Right ventricle myocardium inferior (tissue), 1 donor: Measurements from ENCODE around the gene DAGLB. TPM values are rescaled to one million over a fixed set of nuclear protein-coding genes. Genes with fewer than 3 reads are reported as not detected.
A peak's percentile ranks its signal among the peaks of the same experiment; 100 is the strongest.
"Not testable (repeated sequence)": the region's sequence is repeated elsewhere in the genome, so short reads cannot be mapped to it uniquely, and the experiment has no call there.

ENCODE experiments used
- ATAC-seq: fragments of 200-7000 bp; cut with Tn5 transposase; one replicate; pipeline ENCODE4 v1.9.1; 2020; ENCODE audit warnings: mild to moderate bottlenecking, moderate library complexity
- DNase-seq: peaks from one replicate; pipeline ENCODE4 v3.0.0; 2021; ENCODE audit errors: missing footprints
- intact Hi-C: fragments of 100-400 bp; cut with DNase I; formaldehyde crosslinking; loops from one replicate; pipeline ENCODE4 v1.11.0; 2022
- total RNA-seq: library from RNA; stranded (reverse); fragmentation: NEBNext Ultra II Directional; extraction: Animal tissue kit (Norgen Biotek cat#: 25700); gene quantifications from one replicate; pipeline ENCODE4 v1.2.1, GENCODE V29; 2021
- donor health status: DM: no; HTN: yes; CAD: no; lungs with severe emphysema.

The DAGLB gene
- total RNA-seq, 1 donor from 2014 or later = 6.7 TPM

GRCh38 chr7:6475433-6476186, 27.9 kb upstream of the DAGLB start:
- ATAC-seq (no peak), DNase-seq (no peak)
- intact Hi-C loops = no loop called here

DNA sequence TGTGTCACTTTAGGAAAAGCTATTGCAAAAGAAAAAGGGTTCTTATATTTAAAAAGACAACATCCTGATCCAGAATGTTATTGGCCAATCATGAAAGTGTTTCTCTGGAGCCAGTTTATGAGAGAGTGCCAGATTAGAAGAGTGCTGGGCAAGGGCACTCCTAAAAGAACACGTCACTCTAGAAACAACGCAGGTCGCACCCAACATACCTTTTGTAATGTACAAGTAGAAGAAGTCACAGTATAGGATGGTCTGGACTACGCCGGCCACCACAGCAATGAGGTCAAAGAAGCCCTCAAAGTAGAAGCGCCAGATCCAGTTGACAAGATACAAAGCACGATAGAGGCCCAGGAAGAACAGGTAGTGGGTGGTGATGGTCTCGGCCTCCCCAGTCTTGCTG, 18.1 kb upstream of the DAGLB start:
- DNase-seq (no peak), ATAC-seq (no peak)
- intact Hi-C loops = no loop called here

DNA sequence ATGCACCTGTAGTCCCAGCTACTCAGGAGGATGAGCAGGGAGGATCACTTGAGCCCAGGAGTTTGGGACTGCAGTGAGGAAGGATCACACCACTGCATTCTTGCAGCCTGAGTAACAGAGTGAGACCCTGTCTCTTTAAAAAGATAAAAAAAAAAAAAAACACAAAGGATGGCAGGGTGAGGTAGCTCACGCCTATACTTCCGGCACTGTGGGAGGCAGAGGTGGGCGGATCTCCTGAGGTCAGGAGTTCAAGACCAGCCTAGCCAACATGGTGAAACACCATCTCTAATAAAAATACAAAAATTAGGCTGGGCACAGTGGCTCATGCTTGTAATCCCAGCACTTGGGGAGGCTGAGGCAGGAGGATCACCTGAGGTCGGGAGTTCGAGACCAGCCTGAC, 15.9 kb upstream of the DAGLB start:
- ATAC-seq, DNase-seq, intact Hi-C loops: not testable (repeated sequence)

- intact Hi-C loops = no loop called here
These were observed 14.3 kb upstream of the DAGLB start for GRCh38 chr7:6461946-6462550.

DNA sequence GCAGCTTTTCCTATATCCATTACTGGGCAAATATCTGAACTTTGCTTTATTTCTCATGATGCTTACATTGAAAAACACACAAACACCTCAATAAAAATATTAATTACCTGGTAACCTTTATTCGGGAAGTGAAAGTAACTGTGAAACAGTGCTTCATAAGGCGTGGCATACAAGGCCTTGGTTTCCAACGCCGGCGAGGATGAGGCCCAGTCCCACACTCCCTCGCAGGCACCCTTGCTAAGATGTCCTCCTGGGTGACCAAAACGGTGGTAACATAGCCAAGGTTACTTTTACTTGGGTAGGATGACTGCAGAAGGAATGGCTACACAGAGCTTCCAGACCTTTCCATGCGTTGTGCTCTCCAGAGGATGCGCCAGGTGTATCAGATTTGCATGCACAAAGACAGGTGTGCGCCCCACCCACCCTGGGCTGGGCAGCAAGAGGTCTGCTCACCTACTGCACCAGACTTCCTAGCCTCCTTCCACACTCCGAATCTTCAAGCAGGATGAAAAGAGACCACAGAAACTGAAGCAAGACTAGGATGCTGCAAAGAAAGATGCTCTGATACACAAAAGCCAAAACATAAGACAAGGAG, 13.3 kb upstream of the DAGLB start:
- no peak for DNase-seq
- ATAC-seq = no peak
- intact Hi-C loops = no loop called here

More at GRCh38 chr7:6461946-6462550, 14.3 kb upstream of the DAGLB start:
- no peak for DNase-seq
- ATAC-seq = no peak

DNA sequence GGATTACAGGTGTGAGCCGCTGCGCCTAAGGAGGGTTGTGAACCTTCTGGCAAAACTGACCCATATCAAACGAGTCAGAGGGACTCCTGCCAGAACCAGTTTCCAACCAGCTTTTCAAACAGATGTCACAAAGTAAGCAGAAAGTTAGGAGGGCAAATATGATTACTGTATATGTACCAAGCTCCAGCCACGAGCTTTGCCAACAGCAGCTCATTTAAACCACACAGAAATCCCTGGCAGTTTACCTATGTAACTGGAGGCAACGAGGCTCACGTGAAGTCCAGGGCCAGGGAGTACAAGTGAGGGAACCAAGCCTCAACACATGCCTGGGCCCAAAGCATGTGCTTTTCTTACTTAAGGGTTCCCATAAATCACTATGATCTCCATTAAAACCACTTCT, 12.5 kb upstream of the DAGLB start:
- ATAC-seq = no peak
- no peak for DNase-seq
- intact Hi-C loops = no loop called here

GRCh38 chr7:6458676-6459075, 10.9 kb upstream of the DAGLB start:
- ATAC-seq, intact Hi-C loops: not testable (repeated sequence)

GRCh38 chr7:6453734-6454133, 6.0 kb upstream of the DAGLB start:
- intact Hi-C loops = no loop called here
- DNase-seq (no peak), ATAC-seq (no peak)

More at GRCh38 chr7:6458676-6459075, 10.9 kb upstream of the DAGLB start:
- DNase-seq = not testable (repeated sequence)

DNA sequence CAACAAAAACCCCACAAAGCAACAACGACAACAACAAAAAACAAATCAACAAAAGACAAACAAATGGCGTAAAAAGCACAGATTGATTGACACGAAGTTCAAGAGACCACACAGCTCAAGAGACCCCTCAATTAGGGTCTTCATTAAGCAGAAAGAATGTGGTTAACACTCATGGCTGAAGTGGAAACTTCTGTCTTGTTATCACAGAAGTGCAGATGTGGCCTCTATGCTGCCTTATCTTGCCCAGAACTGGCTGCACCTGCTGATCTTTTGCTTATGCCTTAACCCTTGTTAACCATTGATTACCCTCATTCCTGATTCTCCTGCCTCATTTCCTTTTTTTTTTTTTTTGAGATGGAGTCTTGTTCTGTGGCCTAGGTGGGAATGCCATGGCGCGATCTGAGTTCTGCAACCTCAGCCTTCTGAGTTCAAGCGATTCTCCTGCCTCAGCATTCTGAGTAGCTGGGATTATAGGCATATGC, 3.5 kb upstream of the DAGLB start:
- intact Hi-C loops = no loop called here
- no peak for ATAC-seq

GRCh38 chr7:6450591-6450990, 2.8 kb upstream of the DAGLB start:
- ATAC-seq, intact Hi-C loops, DNase-seq: not testable (repeated sequence)

More for the DNA sequence above, 3.5 kb upstream of the DAGLB start:
- DNase-seq = no peak

- intact Hi-C loops, ATAC-seq, DNase-seq: not testable (repeated sequence)
These were observed 2.1 kb upstream of the DAGLB start for GRCh38 chr7:6449884-6450283.

GRCh38 chr7:6448943-6449543, 1.3 kb upstream of the DAGLB start:
- no peak for ATAC-seq
- intact Hi-C loops = no loop called here
- DNase-seq = no peak

GRCh38 chr7:6446838-6447580, 745 bp downstream of the DAGLB start:
- peak; percentile 46 for ATAC-seq
- DNase-seq = peak; percentile 83
- intact Hi-C loops = no loop called here

- no peak for DNase-seq
- intact Hi-C loops = no loop called here
- ATAC-seq = no peak
These were observed 3.1 kb downstream of the DAGLB start for GRCh38 chr7:6444516-6445269.

- DNase-seq (no peak), ATAC-seq (no peak)
- intact Hi-C loops = no loop called here
These were observed 4.3 kb downstream of the DAGLB start for GRCh38 chr7:6443372-6443941.

DNA sequence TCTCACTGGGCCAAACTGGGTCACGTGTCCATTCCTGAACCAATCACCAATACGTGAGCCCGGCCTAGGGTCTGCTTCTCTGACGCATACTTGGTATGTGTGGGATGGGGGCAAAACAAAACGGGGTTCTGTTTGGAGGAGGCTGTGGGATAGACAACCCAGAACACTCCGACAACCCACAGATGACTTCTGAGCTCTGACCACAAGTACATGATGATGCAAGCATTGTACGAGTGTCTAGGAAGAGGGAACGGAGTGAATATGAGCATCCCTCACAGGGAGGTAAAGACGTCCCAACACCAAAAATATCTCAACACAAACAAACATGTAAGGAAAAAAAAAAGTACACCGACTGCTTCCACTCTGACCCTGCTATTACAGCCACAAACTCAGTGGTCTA, 5.6 kb downstream of the DAGLB start:
- ATAC-seq = no peak
- intact Hi-C loops = no loop called here
- DNase-seq = no peak

- no peak for ATAC-seq
- intact Hi-C loops = no loop called here
- no peak for DNase-seq
These were observed 7.4 kb downstream of the DAGLB start for GRCh38 chr7:6440381-6440780.

DNA sequence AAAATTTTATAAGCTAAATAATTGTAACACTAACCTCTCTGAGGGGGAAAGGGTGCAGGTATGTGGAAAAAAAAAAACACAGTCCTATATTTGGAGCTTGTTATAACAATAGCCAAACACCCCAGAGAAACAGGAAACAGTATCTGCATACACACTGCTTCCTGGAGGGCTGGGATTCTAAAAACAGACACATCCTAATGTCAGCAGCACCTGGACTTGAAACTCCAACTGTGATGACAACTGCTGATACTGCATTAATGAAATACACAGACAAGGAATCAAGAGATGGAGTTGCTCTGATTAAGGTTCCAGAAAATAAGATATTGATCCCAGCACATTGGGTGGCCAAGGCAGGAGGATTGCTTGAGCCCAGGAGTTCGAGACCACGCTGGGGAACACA, 9.3 kb downstream of the DAGLB start:
- no peak for ATAC-seq
- intact Hi-C loops = loop anchor here (10.0 kb wide), 1 partner anchor 444 kb away; no protein-coding TSS in a partner anchor
- no peak for DNase-seq
